ENCODE measurements around the gene MAPK1. TPM values are rescaled to one million over a fixed set of nuclear protein-coding genes. Genes with fewer than 3 reads are reported as not detected.
A peak's percentile ranks its signal among the peaks of the same experiment; 100 is the strongest.

MAPK1 gene
- total RNA-seq, 1 experiment from 2014 or later = 87.4 TPM

DNA sequence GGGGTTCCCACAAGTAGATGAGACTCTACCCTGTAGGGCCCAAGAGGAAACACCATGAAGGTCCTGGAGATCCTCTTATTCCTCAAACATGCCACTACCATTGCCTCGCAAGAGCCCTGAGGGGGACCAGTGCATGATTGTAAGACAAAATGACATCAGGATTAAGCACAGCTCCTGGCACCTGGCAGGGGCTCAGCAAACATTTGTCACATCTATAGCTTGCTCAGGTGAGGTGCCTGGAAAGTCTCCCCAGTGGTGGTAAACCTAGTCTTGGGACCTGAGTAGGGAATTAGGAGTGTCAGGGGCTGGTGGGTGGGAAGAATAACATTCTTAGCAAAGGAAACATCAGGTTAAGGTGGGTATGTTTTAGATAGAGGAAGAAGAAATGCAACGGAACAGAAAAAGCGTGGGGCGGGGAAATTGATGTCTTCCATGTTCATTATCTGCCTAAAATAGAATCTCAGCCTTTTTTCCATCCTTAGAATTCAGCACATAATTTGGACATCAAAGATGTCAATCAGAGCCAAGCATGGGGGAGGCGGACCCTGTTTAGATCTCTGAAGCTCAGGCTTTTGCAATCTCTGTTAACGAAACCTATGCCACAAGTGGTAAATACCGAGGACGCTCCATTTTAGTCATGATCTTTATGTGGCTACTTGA lies 132.8 kb downstream of the MAPK1 start:
- peak overlapping the region; percentile 47 for H3K27ac Mint-ChIP-seq
- DNase-seq (ENCODE audit: low spot score) (no peak), ATAC-seq (no peak)
- peak overlapping the region; percentile 85 for H3K4me3 Mint-ChIP-seq
- ChIA-PET POLR2A (no interaction called here), CTCF (interaction anchor here (1.0 to 2.0 kb wide), 3 partner anchors 9 to 203 kb away, joined by 4 to 11 read pairs (median 6); partner anchors contain the start of gene SDF2L1)
- peaks cover 16% of the 10 kb centered on the region for H3K4me1 Mint-ChIP-seq
- H3K9me3 Mint-ChIP-seq = no peaks in the 10 kb centered on the region
- no peak for TF ChIP-seq TP53 (CRISPR knock-in tag; IDR thresholded peaks at IDR 0.05)
- TF ChIP-seq, protein P1, sequence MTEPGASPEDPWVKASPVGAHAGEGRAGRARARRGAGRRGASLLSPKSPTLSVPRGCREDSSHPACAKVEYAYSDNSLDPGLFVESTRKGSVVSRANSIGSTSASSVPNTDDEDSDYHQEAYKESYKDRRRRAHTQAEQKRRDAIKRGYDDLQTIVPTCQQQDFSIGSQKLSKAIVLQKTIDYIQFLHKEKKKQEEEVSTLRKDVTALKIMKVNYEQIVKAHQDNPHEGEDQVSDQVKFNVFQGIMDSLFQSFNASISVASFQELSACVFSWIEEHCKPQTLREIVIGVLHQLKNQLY (CRISPR knock-in tag; IDR thresholded peaks at IDR 0.05) = no peak
- no peak for TF ChIP-seq ZNF232 (CRISPR knock-in tag; IDR thresholded peaks at IDR 0.05)
- no peak for TF ChIP-seq SOX15 (CRISPR knock-in tag; IDR thresholded peaks at IDR 0.05)
- TF ChIP-seq NR2C2 (CRISPR knock-in tag; IDR thresholded peaks at IDR 0.05) = no peak
- TF ChIP-seq, protein P2, sequence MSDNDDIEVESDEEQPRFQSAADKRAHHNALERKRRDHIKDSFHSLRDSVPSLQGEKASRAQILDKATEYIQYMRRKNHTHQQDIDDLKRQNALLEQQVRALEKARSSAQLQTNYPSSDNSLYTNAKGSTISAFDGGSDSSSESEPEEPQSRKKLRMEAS (CRISPR knock-in tag; IDR thresholded peaks at IDR 0.05) = no peak
- TF ChIP-seq, protein P3, sequence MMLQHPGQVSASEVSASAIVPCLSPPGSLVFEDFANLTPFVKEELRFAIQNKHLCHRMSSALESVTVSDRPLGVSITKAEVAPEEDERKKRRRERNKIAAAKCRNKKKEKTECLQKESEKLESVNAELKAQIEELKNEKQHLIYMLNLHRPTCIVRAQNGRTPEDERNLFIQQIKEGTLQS (CRISPR knock-in tag; conservative IDR thresholded peaks at IDR 0.05) = no peak
- TF ChIP-seq ZNF263 (CRISPR knock-in tag; IDR thresholded peaks at IDR 0.05; ENCODE audit: low read depth) = no peak
- TF ChIP-seq, protein P4, sequence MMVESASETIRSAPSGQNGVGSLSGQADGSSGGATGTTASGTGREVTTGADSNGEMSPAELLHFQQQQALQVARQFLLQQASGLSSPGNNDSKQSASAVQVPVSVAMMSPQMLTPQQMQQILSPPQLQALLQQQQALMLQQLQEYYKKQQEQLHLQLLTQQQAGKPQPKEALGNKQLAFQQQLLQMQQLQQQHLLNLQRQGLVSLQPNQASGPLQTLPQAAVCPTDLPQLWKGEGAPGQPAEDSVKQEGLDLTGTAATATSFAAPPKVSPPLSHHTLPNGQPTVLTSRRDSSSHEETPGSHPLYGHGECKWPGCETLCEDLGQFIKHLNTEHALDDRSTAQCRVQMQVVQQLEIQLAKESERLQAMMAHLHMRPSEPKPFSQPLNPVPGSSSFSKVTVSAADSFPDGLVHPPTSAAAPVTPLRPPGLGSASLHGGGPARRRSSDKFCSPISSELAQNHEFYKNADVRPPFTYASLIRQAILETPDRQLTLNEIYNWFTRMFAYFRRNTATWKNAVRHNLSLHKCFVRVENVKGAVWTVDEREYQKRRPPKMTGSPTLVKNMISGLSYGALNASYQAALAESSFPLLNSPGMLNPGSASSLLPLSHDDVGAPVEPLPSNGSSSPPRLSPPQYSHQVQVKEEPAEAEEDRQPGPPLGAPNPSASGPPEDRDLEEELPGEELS (CRISPR knock-in tag; IDR thresholded peaks at IDR 0.05) = no peak
- no peak for TF ChIP-seq MXD4 (CRISPR knock-in tag; IDR thresholded peaks at IDR 0.05; ENCODE audit: borderline replicate concordance)
- TF ChIP-seq EMX1 (CRISPR knock-in tag; IDR thresholded peaks at IDR 0.05) = no peak
- no peak for TF ChIP-seq GTF2I (CRISPR knock-in tag; conservative IDR thresholded peaks at IDR 0.05)
- H3K27me3 Mint-ChIP-seq (ENCODE audit: low read depth) = peaks cover 56% of the 10 kb centered on the region
- no peaks in the 10 kb centered on the region for H3K36me3 Mint-ChIP-seq

DNA sequence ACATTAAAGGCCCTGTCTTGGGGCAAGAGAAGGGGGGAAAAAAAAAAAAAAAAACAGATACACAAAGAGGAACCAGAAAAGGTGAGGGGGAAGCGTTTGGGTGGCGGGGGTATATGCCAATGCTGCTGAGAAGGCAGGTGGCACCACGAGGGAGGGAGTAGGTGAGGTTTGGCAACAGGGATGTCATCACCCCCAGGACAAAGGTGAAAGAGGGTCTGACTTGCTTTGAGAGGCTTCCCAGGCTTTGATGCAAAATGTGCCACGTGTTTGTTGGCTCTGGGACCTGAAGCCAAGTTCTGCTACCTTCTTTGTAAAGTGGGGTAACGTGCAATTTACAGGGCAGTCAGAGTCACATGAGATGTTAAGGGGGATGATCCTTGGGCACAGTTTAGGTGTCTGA lies 135.9 kb downstream of the MAPK1 start:
- Mint-ChIP-seq H3K4me1 (peaks cover 10% of the 10 kb centered on the region), H3K4me3 (no peak overlapping the region), H3K36me3 (no peaks in the 10 kb centered on the region), H3K9me3 (no peaks in the 10 kb centered on the region), H3K27me3 (ENCODE audit: low read depth) (peaks cover 28% of the 10 kb centered on the region), H3K27ac (no peak overlapping the region)
- TF ChIP-seq RORB (CRISPR knock-in tag; IDR thresholded peaks at IDR 0.05) (no peak), KAT7 (CRISPR knock-in tag; IDR thresholded peaks at IDR 0.05; ENCODE audit: borderline replicate concordance) (no peak), EMX1 (CRISPR knock-in tag; IDR thresholded peaks at IDR 0.05) (no peak), SP1 (CRISPR knock-in tag; conservative IDR thresholded peaks at IDR 0.05) (no peak), IRF2 (CRISPR knock-in tag; IDR thresholded peaks at IDR 0.05; ENCODE audit: borderline replicate concordance, low read depth) (no peak)
- TF ChIP-seq, protein P5, sequence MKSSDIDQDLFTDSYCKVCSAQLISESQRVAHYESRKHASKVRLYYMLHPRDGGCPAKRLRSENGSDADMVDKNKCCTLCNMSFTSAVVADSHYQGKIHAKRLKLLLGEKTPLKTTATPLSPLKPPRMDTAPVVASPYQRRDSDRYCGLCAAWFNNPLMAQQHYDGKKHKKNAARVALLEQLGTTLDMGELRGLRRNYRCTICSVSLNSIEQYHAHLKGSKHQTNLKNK (CRISPR knock-in tag; IDR thresholded peaks at IDR 0.05) = no peak
- TF ChIP-seq, protein P1 (CRISPR knock-in tag; IDR thresholded peaks at IDR 0.05) = no peak
- POLR2A ChIA-PET = no interaction called here
- ATAC-seq = no peak
- DNase-seq (ENCODE audit: low spot score) = no peak
- CTCF ChIA-PET = no interaction called here

DNA sequence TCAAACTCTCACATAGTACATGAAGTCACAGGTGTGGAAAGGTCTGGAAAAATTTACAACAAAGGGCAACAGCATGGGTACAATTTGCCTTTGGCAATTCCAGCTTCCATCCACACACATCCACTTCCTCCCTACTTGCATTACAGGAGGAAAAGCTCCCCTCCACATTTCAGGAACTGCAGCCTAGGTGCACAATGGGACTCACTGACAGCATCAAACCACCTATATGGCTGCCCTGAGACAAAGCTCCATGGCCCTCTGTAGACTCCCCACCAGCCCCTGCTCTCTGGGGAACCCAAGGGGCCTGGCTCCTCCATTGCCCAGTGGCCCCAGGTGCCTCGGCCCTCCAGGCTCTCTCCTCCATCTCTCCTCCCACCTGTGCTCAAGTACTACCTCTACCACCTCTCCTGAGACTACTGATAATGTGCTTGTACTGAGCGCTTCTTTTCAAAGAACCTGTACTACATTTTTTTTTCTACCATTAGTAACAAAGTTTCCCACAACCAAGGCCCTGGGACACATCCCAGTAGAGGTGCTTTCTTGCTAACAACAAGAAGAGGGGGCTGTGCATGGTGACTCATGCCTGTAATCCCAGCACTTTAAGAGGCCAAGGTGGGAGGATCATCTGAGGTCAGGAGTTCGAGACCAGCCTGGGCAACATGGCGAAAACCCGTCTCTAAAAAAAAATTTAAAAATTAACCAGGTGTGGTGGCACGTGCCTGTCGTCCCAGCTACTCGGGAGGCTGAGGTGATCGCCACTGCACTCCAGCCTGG lies 136.7 kb downstream of the MAPK1 start:
- Mint-ChIP-seq H3K36me3 (no peaks in the 10 kb centered on the region), H3K4me3 (no peak overlapping the region), H3K27ac (no peak overlapping the region), H3K9me3 (no peaks in the 10 kb centered on the region), H3K27me3 (ENCODE audit: low read depth) (peaks cover 27% of the 10 kb centered on the region), H3K4me1 (peaks cover 10% of the 10 kb centered on the region)
- ChIA-PET CTCF (no interaction called here), POLR2A (no interaction called here)
- ATAC-seq (no peak), DNase-seq (ENCODE audit: low spot score) (no peak)
- TF ChIP-seq, protein P6, sequence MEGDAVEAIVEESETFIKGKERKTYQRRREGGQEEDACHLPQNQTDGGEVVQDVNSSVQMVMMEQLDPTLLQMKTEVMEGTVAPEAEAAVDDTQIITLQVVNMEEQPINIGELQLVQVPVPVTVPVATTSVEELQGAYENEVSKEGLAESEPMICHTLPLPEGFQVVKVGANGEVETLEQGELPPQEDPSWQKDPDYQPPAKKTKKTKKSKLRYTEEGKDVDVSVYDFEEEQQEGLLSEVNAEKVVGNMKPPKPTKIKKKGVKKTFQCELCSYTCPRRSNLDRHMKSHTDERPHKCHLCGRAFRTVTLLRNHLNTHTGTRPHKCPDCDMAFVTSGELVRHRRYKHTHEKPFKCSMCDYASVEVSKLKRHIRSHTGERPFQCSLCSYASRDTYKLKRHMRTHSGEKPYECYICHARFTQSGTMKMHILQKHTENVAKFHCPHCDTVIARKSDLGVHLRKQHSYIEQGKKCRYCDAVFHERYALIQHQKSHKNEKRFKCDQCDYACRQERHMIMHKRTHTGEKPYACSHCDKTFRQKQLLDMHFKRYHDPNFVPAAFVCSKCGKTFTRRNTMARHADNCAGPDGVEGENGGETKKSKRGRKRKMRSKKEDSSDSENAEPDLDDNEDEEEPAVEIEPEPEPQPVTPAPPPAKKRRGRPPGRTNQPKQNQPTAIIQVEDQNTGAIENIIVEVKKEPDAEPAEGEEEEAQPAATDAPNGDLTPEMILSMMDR (IDR thresholded peaks at IDR 0.05) = no peak
- TF ChIP-seq MYBL2 (CRISPR knock-in tag; IDR thresholded peaks at IDR 0.05) (no peak), RORB (CRISPR knock-in tag; IDR thresholded peaks at IDR 0.05) (no peak)
- TF ChIP-seq, protein P7, sequence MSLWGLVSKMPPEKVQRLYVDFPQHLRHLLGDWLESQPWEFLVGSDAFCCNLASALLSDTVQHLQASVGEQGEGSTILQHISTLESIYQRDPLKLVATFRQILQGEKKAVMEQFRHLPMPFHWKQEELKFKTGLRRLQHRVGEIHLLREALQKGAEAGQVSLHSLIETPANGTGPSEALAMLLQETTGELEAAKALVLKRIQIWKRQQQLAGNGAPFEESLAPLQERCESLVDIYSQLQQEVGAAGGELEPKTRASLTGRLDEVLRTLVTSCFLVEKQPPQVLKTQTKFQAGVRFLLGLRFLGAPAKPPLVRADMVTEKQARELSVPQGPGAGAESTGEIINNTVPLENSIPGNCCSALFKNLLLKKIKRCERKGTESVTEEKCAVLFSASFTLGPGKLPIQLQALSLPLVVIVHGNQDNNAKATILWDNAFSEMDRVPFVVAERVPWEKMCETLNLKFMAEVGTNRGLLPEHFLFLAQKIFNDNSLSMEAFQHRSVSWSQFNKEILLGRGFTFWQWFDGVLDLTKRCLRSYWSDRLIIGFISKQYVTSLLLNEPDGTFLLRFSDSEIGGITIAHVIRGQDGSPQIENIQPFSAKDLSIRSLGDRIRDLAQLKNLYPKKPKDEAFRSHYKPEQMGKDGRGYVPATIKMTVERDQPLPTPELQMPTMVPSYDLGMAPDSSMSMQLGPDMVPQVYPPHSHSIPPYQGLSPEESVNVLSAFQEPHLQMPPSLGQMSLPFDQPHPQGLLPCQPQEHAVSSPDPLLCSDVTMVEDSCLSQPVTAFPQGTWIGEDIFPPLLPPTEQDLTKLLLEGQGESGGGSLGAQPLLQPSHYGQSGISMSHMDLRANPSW (CRISPR knock-in tag; conservative IDR thresholded peaks at IDR 0.05; ENCODE audit: low read depth) = no peak
